Prostate gland (tissue), 2 donors: ENCODE measurements around the gene UBE2L3.

Experiments used
- CTCF ChIP-seq, 4 experiments: fragments of 200-600 bp in 2 of 4; fragments of 450-650 bp in 2 of 4; sonication (generic) in 2 of 4; IDR thresholded peaks; 1 replicate in 3 of 4; 2 replicates in 1 of 4; pipeline ENCODE4 v1.5.1; 2016 to 2019; ENCODE audit warnings: antibody characterized with exemption in 4 of 4, mild to moderate bottlenecking in 2 of 4, moderate library complexity in 2 of 4
- POLR2A ChIP-seq: fragments of 450-650 bp; IDR thresholded peaks from one replicate; pipeline ENCODE4 v1.6.1; 2016; ENCODE audit warnings: antibody characterized with exemption, mild to moderate bottlenecking
- POLR2AphosphoS5 ChIP-seq: sonication (generic); formaldehyde crosslinking; IDR thresholded peaks from one replicate; pipeline ENCODE4 v1.6.1; 2017; ENCODE audit warnings: antibody characterized with exemption

DNA sequence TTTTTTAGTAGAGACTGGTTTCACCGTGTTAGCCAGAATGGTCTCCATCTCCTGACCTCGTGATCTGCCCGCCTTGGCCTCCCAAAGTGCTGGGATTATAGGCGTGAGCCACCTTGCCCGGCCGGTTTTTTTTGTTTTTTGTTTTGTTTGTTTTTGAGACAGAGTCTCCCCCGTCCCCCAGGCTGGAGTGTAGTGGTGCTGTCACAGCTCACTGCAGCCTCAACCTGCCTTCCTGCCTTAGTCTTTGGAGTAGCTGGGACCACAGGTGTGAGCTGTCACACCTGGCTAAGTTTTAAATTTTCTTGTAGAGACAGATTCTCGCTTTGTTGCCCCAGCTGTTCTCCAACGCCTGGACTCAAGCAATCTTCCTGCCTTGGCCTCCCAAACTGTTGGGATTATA lies 101.5 kb downstream of the UBE2L3 start:
- TF ChIP-seq CTCF (IDR thresholded peaks at IDR 0.05) (no peak), POLR2A (no peak), POLR2AphosphoS5 (peak; percentile 17)
